Right lobe of liver (tissue), 6 donors: ENCODE data around the gene DOHH. TPM values are rescaled to one million over a fixed set of nuclear protein-coding genes. Genes with fewer than 3 reads are reported as not detected.
A peak's percentile ranks its signal among the peaks of the same experiment; 100 is the strongest.

Experiments used
- ATAC-seq, 4 donors: fragments of 200-7000 bp; cut with Tn5 transposase; one replicate each; pipeline ENCODE4 v1.9.1; 2020; ENCODE audit warnings: mild to moderate bottlenecking in 4 of 4, moderate library complexity in 4 of 4
- DNase-seq, 3 donors: peaks; one replicate each; pipeline ENCODE4 v3.0.0-alpha.2; 2020
- H3K27ac ChIP-seq, 3 donors: fragments of 200-600 bp; one replicate each; pipeline ENCODE4 v1.8.0; 2022
- H3K27me3 ChIP-seq, 2 donors: fragments of 200-600 bp; one replicate each; pipeline ENCODE4 v1.8.0; 2022
- H3K36me3 ChIP-seq, 4 donors: fragments of 200-600 bp; sonication (generic) in 1 of 4; one replicate each; pipeline versions ENCODE4 v1.5.1 to v1.8.0; 2017 to 2022; ENCODE audit warnings: control low read depth in 1 of 4
- H3K4me1 ChIP-seq, 4 donors: fragments of 200-600 bp; sonication (generic) in 1 of 4; one replicate each; pipeline versions ENCODE4 v1.5.1 to v1.8.0; 2017 to 2022; ENCODE audit warnings: control low read depth in 1 of 4
- H3K4me3 ChIP-seq, 3 donors: fragments of 200-600 bp; one replicate each; pipeline ENCODE4 v1.8.0; 2022
- H3K9me3 ChIP-seq, 4 donors: fragments of 200-600 bp; sonication (generic) in 1 of 4; one replicate each; pipeline versions ENCODE4 v1.5.1 to v1.8.0; 2017 to 2022; ENCODE audit warnings: control low read depth in 1 of 4
- CTCF ChIP-seq, 4 donors: fragments of 200-600 bp in 3 of 4; fragments of 450-650 bp in 1 of 4; IDR thresholded peaks; one replicate each; pipeline versions ENCODE4 v1.5.1 to v1.8.0; 2016 to 2022; ENCODE audit warnings: antibody characterized with exemption in 4 of 4, mild to moderate bottlenecking in 2 of 4
- POLR2A ChIP-seq: fragments of 450-650 bp; IDR thresholded peaks from one replicate; pipeline ENCODE4 v1.6.1; 2017; ENCODE audit warnings: antibody characterized with exemption, mild to moderate bottlenecking
- WGBS: methylation state at CpG from one replicate; pipeline ENCODE4 v1.1.6; 2018; ENCODE audit warnings: low coverage, low lambda C conversion rate; ENCODE audit not compliant: insufficient coverage; ENCODE audit errors: missing lambda C conversion rate; 5-methylcytosine and 5-hydroxymethylcytosine counted together
- intact Hi-C, 2 donors: fragments of 100-400 bp; cut with DNase I; formaldehyde crosslinking; loops; one replicate each; pipeline versions ENCODE4 v1.11.2 to v1.14.1; 2022
- total RNA-seq, 6 experiments: library from RNA; depleted of rRNA in 2 of 6; stranded (reverse); fragments of >200 nt in 2 of 6; fragmentation: NEBNext Ultra II Directional in 3 of 6; extraction: Animal tissue kit (Norgen Biotek cat#: 25700) in 3 of 6; gene quantifications; one replicate each; pipeline versions ENCODE4 v1.1.0 to v1.2.4, GENCODE V29; 2016 to 2023
- donor health status: DM: no; HTN: yes; CAD: no.
- donor health status: DM: no; HTN: no; CAD: no.
- donor health status: DM: no; HTN: no; CAD: no.
- donor health status: DM: no; HTN: yes; CAD: no.
- donor health status: DM: no; HTN: yes; CAD: no.

DOHH gene
- total RNA-seq, 6 experiments from 2014 or later: 3.7 to 16.7 (median 4.9) TPM

GRCh38 chr19:3538258-3538929 lies 37.9 kb upstream of the DOHH start:
- WGBS: 81% methylated on average over 15 of the region's 25 CpGs
- Histone ChIP-seq H3K36me3 (peaks cover 0 to 27% (median 0%) of the 10 kb centered on the region in 4 donors), H3K27me3 (no peaks in the 10 kb centered on the region), H3K27ac (no peak overlapping the region), H3K4me1 (no peaks in the 10 kb centered on the region), H3K9me3 (no peaks in the 10 kb centered on the region), H3K4me3 (no peak overlapping the region)
- ATAC-seq (no peak), DNase-seq (no peak)
- intact Hi-C loops: no loop called here
- TF ChIP-seq POLR2A (no peak), CTCF (IDR thresholded peaks at IDR 0.05) (no peak)

GRCh38 chr19:3537438-3538240 lies 37.2 kb upstream of the DOHH start:
- ATAC-seq (peak; percentile 8 to 34 (median 10)), DNase-seq (peak in 1 of 3 donors; percentile 52)
- intact Hi-C loops: no loop called here
- no peaks in the 10 kb centered on the region for H3K4me1 ChIP-seq
- H3K4me3 ChIP-seq: no peak overlapping the region
- WGBS: 65% methylated on average over 9 of the region's 22 CpGs
- no peaks in the 10 kb centered on the region for H3K9me3 ChIP-seq
- H3K27ac ChIP-seq: no peak overlapping the region
- H3K36me3 ChIP-seq: peaks cover 0 to 35% (median 2%) of the 10 kb centered on the region in 4 donors
- no peak for TF ChIP-seq CTCF (IDR thresholded peaks at IDR 0.05)
- no peak for TF ChIP-seq POLR2A
- H3K27me3 ChIP-seq: no peaks in the 10 kb centered on the region

GRCh38 chr19:3537101-3537437 lies 36.6 kb upstream of the DOHH start:
- DNase-seq (peak in 1 of 3 donors; percentile 50), ATAC-seq (no peak)
- intact Hi-C loops: no loop called here
- H3K36me3 ChIP-seq: peaks cover 0 to 41% (median 6%) of the 10 kb centered on the region in 4 donors
- no peak overlapping the region for H3K27ac ChIP-seq
- no peaks in the 10 kb centered on the region for H3K4me1 ChIP-seq
- no peaks in the 10 kb centered on the region for H3K9me3 ChIP-seq
- WGBS: 91% methylated on average over 6 of the region's 13 CpGs
- no peaks in the 10 kb centered on the region for H3K27me3 ChIP-seq
- TF ChIP-seq POLR2A (no peak), CTCF (IDR thresholded peaks at IDR 0.05) (no peak)
- no peak overlapping the region for H3K4me3 ChIP-seq

- ATAC-seq (no peak), DNase-seq (peak in 1 of 3 donors; percentile 53)
- Histone ChIP-seq H3K4me1 (no peaks in the 10 kb centered on the region), H3K9me3 (no peaks in the 10 kb centered on the region), H3K27ac (no peak overlapping the region), H3K36me3 (peaks cover 0 to 46% (median 6%) of the 10 kb centered on the region in 4 donors), H3K4me3 (no peak overlapping the region), H3K27me3 (no peaks in the 10 kb centered on the region)
- no peak for TF ChIP-seq CTCF (IDR thresholded peaks at IDR 0.05)
- no peak for TF ChIP-seq POLR2A
- 85% methylated on average over 6 of the region's 27 CpGs for WGBS
- intact Hi-C loops: no loop called here
Measured at GRCh38 chr19:3536429-3537100, 36.1 kb upstream of the DOHH start.
